HG03521 (cell line): ENCODE data around the gene ARHGAP32.
A peak's percentile ranks its signal among the peaks of the same experiment; 100 is the strongest.
"Not testable (repeated sequence)": the region's sequence is repeated elsewhere in the genome, so short reads cannot be mapped to it uniquely, and the experiment has no call there.

Experiments used
- ATAC-seq: cut with Tn5 transposase; IDR thresholded peaks from one replicate; pipeline ENCODE4 v1.9.1; 2021; ENCODE audit warnings: mild to moderate bottlenecking, moderate library complexity; ENCODE audit not compliant: unreplicated experiment

Gene ARHGAP32

GRCh38 chr11:128937480-128937879 is 254.6 kb downstream of the ARHGAP32 start:
- ATAC-seq, result no peak

- no peak for ATAC-seq
Observed at GRCh38 chr11:128936606-128937251, 255.4 kb downstream of the ARHGAP32 start.

GRCh38 chr11:128934926-128935325 is 257.2 kb downstream of the ARHGAP32 start:
- ATAC-seq, result no peak

- ATAC-seq, result no peak
Observed at GRCh38 chr11:128934351-128934750, 257.8 kb downstream of the ARHGAP32 start.

- no peak for ATAC-seq
Observed at GRCh38 chr11:128933481-128934178, 258.5 kb downstream of the ARHGAP32 start.

GRCh38 chr11:128931668-128932067 is 260.5 kb downstream of the ARHGAP32 start:
- ATAC-seq, result no peak

GRCh38 chr11:128931066-128931465 is 261.1 kb downstream of the ARHGAP32 start:
- no peak for ATAC-seq

GRCh38 chr11:128929991-128930390 is 262.1 kb downstream of the ARHGAP32 start:
- ATAC-seq, result no peak

GRCh38 chr11:128929468-128929867 is 262.7 kb downstream of the ARHGAP32 start:
- ATAC-seq, result no peak

- ATAC-seq, result peak; percentile 99
Observed at GRCh38 chr11:128928400-128928799, 263.7 kb downstream of the ARHGAP32 start.

GRCh38 chr11:128927683-128928336 is 264.3 kb downstream of the ARHGAP32 start:
- ATAC-seq, result no peak

GRCh38 chr11:128927108-128927461 is 265.0 kb downstream of the ARHGAP32 start:
- no peak for ATAC-seq

- no peak for ATAC-seq
Observed at GRCh38 chr11:128926437-128927107, 265.6 kb downstream of the ARHGAP32 start.

- ATAC-seq, result no peak
Observed at GRCh38 chr11:128926000-128926399, 266.1 kb downstream of the ARHGAP32 start.

- no peak for ATAC-seq
Observed at GRCh38 chr11:128925250-128925600, 266.9 kb downstream of the ARHGAP32 start.

GRCh38 chr11:128924510-128925249 is 267.4 kb downstream of the ARHGAP32 start:
- ATAC-seq, result no peak

GRCh38 chr11:128924104-128924503 is 268.0 kb downstream of the ARHGAP32 start:
- ATAC-seq, result no peak

GRCh38 chr11:128921793-128922192 is 270.3 kb downstream of the ARHGAP32 start:
- ATAC-seq, result no peak

- no peak for ATAC-seq
Observed at GRCh38 chr11:128920666-128921065, 271.5 kb downstream of the ARHGAP32 start.

GRCh38 chr11:128919635-128920034 is 272.5 kb downstream of the ARHGAP32 start:
- ATAC-seq, result not testable (repeated sequence)

GRCh38 chr11:128919216-128919615 is 272.9 kb downstream of the ARHGAP32 start:
- ATAC-seq, result no peak
